Measurements from ENCODE around the gene BCAS3. TPM values are rescaled to one million over a fixed set of nuclear protein-coding genes. Genes with fewer than 3 reads are reported as not detected.

BCAS3 gene
- total RNA-seq, 4 donors from 2014 or later = 42.1 to 84.7 (median 54.1) TPM

DNA sequence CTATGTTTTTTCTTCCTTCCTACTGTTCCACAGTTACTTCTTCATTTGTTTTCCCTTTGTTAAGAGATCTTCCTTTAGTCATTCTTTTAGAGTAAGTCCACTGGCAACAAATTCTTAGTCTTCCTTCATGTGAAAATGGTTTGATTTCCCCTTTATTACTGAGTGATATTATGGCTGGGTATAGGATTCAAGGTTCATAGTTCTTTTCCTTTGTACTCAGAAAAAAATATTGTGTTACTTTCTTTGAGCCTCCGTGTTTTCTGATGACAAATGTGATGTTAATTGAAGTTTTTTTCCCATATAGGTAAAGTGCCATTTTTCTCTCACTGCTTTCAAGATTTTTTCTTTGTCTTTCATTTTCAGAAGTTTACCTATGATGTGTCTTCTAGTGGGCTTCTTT is 438.9 kb downstream of the BCAS3 start:
- no peak for DNase-seq (ENCODE audit: low spot score in 2 of 2)
- TF ChIP-seq, protein P1, sequence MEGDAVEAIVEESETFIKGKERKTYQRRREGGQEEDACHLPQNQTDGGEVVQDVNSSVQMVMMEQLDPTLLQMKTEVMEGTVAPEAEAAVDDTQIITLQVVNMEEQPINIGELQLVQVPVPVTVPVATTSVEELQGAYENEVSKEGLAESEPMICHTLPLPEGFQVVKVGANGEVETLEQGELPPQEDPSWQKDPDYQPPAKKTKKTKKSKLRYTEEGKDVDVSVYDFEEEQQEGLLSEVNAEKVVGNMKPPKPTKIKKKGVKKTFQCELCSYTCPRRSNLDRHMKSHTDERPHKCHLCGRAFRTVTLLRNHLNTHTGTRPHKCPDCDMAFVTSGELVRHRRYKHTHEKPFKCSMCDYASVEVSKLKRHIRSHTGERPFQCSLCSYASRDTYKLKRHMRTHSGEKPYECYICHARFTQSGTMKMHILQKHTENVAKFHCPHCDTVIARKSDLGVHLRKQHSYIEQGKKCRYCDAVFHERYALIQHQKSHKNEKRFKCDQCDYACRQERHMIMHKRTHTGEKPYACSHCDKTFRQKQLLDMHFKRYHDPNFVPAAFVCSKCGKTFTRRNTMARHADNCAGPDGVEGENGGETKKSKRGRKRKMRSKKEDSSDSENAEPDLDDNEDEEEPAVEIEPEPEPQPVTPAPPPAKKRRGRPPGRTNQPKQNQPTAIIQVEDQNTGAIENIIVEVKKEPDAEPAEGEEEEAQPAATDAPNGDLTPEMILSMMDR (IDR thresholded peaks at IDR 0.05) = no peak
- TF ChIP-seq POLR2A (IDR thresholded peaks at IDR 0.05) = no peak
- WGBS, 2 donors = 85 to 94% methylated on average over 1 of the region's 1 CpG
- intact Hi-C loops (cut with DNase I; ENCODE audit: low total_unique reads) = no loop called here
- no peak overlapping the region for H3K4me3 ChIP-seq (ENCODE audit: low read depth, poor library complexity, severe bottlenecking)

DNA sequence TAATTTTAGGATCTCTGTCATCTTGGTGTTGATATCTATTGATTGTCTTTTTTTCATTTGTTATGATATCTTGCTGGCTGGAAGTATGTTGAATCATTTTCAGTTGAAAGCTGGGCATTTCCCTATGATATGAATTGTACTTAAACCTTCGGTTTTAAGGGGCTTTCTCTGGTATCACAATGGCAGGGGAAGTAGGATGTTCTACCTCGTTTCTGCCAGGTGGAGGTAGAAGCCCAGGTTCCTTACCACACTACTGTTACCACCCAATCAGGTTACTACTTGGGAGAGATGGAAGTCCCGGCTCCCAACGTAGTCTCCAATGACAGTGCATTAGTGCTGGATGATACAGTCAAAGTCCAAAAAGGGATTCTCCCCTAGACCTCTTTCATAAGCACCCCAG is 440.3 kb downstream of the BCAS3 start:
- WGBS, 2 donors = 94 to 96% methylated on average over 4 of the region's 4 CpGs
- no peak overlapping the region for H3K4me3 ChIP-seq (ENCODE audit: low read depth, poor library complexity, severe bottlenecking)
- no peak for TF ChIP-seq POLR2A (IDR thresholded peaks at IDR 0.05)
- TF ChIP-seq, protein P1 (IDR thresholded peaks at IDR 0.05) = no peak
- intact Hi-C loops (cut with DNase I; ENCODE audit: low total_unique reads) = no loop called here
- no peak for DNase-seq (ENCODE audit: low spot score in 2 of 2)

GRCh38 chr17:61118871-61119270 is 441.2 kb downstream of the BCAS3 start:
- intact Hi-C loops (cut with DNase I; ENCODE audit: low total_unique reads) = no loop called here
- H3K4me3 ChIP-seq (ENCODE audit: low read depth, poor library complexity, severe bottlenecking) = no peak overlapping the region
- WGBS, 2 donors = 73 to 83% methylated on average over 2 of the region's 2 CpGs
- TF ChIP-seq, protein P1 (IDR thresholded peaks at IDR 0.05) = no peak
- TF ChIP-seq POLR2A (IDR thresholded peaks at IDR 0.05) = no peak
- DNase-seq (ENCODE audit: low spot score in 2 of 2) = no peak

DNA sequence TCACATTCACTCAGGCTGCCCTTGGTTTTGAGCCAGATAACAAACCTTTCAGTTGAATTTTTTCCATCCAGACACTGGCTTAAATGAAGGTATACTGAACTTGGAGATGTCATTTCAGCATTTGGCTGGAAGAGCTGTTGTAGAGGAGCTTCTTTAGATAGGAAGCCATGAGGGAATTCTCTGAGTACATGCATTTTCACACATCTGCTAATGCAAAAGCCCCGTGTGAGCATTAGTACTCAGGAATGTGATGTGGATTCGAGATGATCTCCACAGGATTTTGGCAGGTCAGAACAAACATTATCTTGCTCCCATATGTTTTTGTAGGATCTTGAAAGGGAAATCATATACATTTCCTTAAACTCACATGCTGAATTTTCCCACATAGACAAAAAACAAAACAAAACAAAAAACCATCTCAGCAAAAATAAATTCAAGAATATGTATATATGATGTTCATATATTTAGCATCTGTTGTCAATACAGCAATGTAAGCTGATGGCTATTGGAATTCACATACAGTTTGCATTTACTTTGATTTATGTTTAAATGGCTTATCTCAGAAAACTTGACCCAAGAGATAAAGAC is 444.8 kb downstream of the BCAS3 start:
- no peak for TF ChIP-seq POLR2A (IDR thresholded peaks at IDR 0.05)
- TF ChIP-seq, protein P1 (IDR thresholded peaks at IDR 0.05) = no peak
- intact Hi-C loops (cut with DNase I; ENCODE audit: low total_unique reads) = no loop called here
- H3K4me3 ChIP-seq (ENCODE audit: low read depth, poor library complexity, severe bottlenecking) = no peak overlapping the region
- no peak for DNase-seq (ENCODE audit: low spot score in 2 of 2)
- 38 to 63% methylated on average over 2 of the region's 2 CpGs for WGBS, 2 donors

- 70 to 84% methylated on average over 1 of the region's 1 CpG for WGBS, 2 donors
- intact Hi-C loops (cut with DNase I; ENCODE audit: low total_unique reads) = no loop called here
- DNase-seq (ENCODE audit: low spot score in 2 of 2) = no peak
- no peak for TF ChIP-seq POLR2A (IDR thresholded peaks at IDR 0.05)
- TF ChIP-seq, protein P1 (IDR thresholded peaks at IDR 0.05) = no peak
- no peak overlapping the region for H3K4me3 ChIP-seq (ENCODE audit: low read depth, poor library complexity, severe bottlenecking)
Measured at GRCh38 chr17:61124562-61124961, 446.9 kb downstream of the BCAS3 start.

All from lower leg skin (tissue), 4 donors.